Superior temporal gyrus (tissue), 1 donor: Measurements from ENCODE around the gene EVA1A.
"Not testable (repeated sequence)": the region's sequence is repeated elsewhere in the genome, so short reads cannot be mapped to it uniquely, and the experiment has no call there.

Source experiments
- DNase-seq: peaks from one replicate; pipeline ENCODE4 v3.0.0-alpha.2; 2016; ENCODE audit errors: extremely low spot score

EVA1A gene

GRCh38 chr2:75517547-75518230 is 43.0 kb downstream of the EVA1A start:
- DNase-seq, result no peak

- no peak for DNase-seq
Observed at GRCh38 chr2:75516378-75517360, 44.1 kb downstream of the EVA1A start.

- no peak for DNase-seq
Observed at GRCh38 chr2:75515584-75516368, 45.0 kb downstream of the EVA1A start.

- no peak for DNase-seq
Observed at GRCh38 chr2:75513616-75514170, 47.0 kb downstream of the EVA1A start.

GRCh38 chr2:75512455-75513212 is 48.1 kb downstream of the EVA1A start:
- no peak for DNase-seq

- no peak for DNase-seq
Observed at GRCh38 chr2:75506101-75506697, 54.5 kb downstream of the EVA1A start.

GRCh38 chr2:75505012-75505411 is 55.7 kb downstream of the EVA1A start:
- no peak for DNase-seq

GRCh38 chr2:75503048-75503607 is 57.6 kb downstream of the EVA1A start:
- DNase-seq, result no peak

- DNase-seq, result no peak
Observed at GRCh38 chr2:75500633-75501032, 60.1 kb downstream of the EVA1A start.

GRCh38 chr2:75499534-75499933 is 61.2 kb downstream of the EVA1A start:
- no peak for DNase-seq

- no peak for DNase-seq
Observed at GRCh38 chr2:75498907-75499306, 61.8 kb downstream of the EVA1A start.

GRCh38 chr2:75497256-75497655 is 63.5 kb downstream of the EVA1A start:
- DNase-seq, result no peak

GRCh38 chr2:75495862-75496261 is 64.9 kb downstream of the EVA1A start:
- no peak for DNase-seq

- DNase-seq, result no peak
Observed at GRCh38 chr2:75494137-75494769, 66.5 kb downstream of the EVA1A start.

GRCh38 chr2:75493230-75493629 is 67.5 kb downstream of the EVA1A start:
- DNase-seq, result no peak

- DNase-seq, result no peak
Observed at GRCh38 chr2:75491129-75491753, 69.5 kb downstream of the EVA1A start.

- DNase-seq, result no peak
Observed at GRCh38 chr2:75489721-75490120, 71.0 kb downstream of the EVA1A start.

GRCh38 chr2:75488157-75488556 is 72.6 kb downstream of the EVA1A start:
- DNase-seq, result no peak

GRCh38 chr2:75486735-75487134 is 74.0 kb downstream of the EVA1A start:
- not testable (repeated sequence) for DNase-seq
